Gastrocnemius medialis (tissue), 4 donors: ENCODE measurements around the gene TENM3.

Source experiments
- CTCF ChIP-seq, 5 experiments: fragments of 450-650 bp in 3 of 5; fragments of 200-600 bp in 2 of 5; sonication (generic) in 2 of 5; IDR thresholded peaks in 4 of 5; conservative IDR thresholded peaks in 1 of 5; 1 replicate in 4 of 5; 2 replicates in 1 of 5; pipeline ENCODE4 v1.5.1; 2016 to 2019; ENCODE audit warnings: antibody characterized with exemption in 5 of 5, mild to moderate bottlenecking in 3 of 5, moderate library complexity in 3 of 5
- POLR2A ChIP-seq, 2 donors: fragments of 450-650 bp; IDR thresholded peaks; one replicate each; pipeline ENCODE4 v1.6.1; 2017; ENCODE audit warnings: antibody characterized with exemption in 2 of 2, mild to moderate bottlenecking in 2 of 2, moderate library complexity in 2 of 2

- no peak for TF ChIP-seq CTCF (IDR thresholded peaks at IDR 0.05 in 4 of 5, conservative IDR thresholded peaks at IDR 0.05 in 1 of 5)
- TF ChIP-seq POLR2A (IDR thresholded peaks at IDR 0.05): no peak
These were observed 602.4 kb downstream of the TENM3 start for GRCh38 chr4:182845618-182846017.
